Osteoblast (primary cell): ENCODE results near the gene CBX5. TPM values are rescaled to one million over a fixed set of nuclear protein-coding genes. Genes with fewer than 3 reads are reported as not detected.

Experiments used
- DNase-seq: peaks from one replicate; pipeline ENCODE4 v3.0.0; 2011; ENCODE audit warnings: low spot score, mixed read lengths; ENCODE audit not compliant: insufficient read length; ENCODE audit errors: missing footprints
- H2AFZ ChIP-seq: 2 replicates; pipeline ENCODE4 v1.6.0; 2011; ENCODE audit warnings: mild to moderate bottlenecking, low read length
- H3K27ac ChIP-seq: 2 replicates; pipeline ENCODE4 v1.5.1; 2011; ENCODE audit warnings: mild to moderate bottlenecking, low read depth, low read length, moderate library complexity
- H3K27me3 ChIP-seq: 2 replicates; pipeline ENCODE4 v1.6.0; 2012; ENCODE audit warnings: mild to moderate bottlenecking, control low read depth, inconsistent platforms, low read length, moderate library complexity; ENCODE audit not compliant: insufficient read depth
- H3K36me3 ChIP-seq: 2 replicates; pipeline ENCODE4 v1.5.1; 2011; ENCODE audit warnings: mild to moderate bottlenecking, low read length, control low read depth, moderate library complexity; ENCODE audit not compliant: insufficient read depth
- H3K4me1 ChIP-seq: 2 replicates; pipeline ENCODE4 v1.5.1; 2011; ENCODE audit warnings: mild to moderate bottlenecking, low read length, control low read depth, moderate library complexity; ENCODE audit not compliant: insufficient read depth
- H3K4me2 ChIP-seq: 2 replicates; pipeline ENCODE4 v1.6.0; 2011; ENCODE audit warnings: mild to moderate bottlenecking, low read length; ENCODE audit not compliant: insufficient read depth
- H3K4me3 ChIP-seq: fragments of 200-600 bp; sonication (generic); 3 replicates; pipeline ENCODE4 v1.5.1; 2012; ENCODE audit warnings: mild to moderate bottlenecking, low read length, inconsistent platforms; ENCODE audit not compliant: insufficient read depth
- H3K79me2 ChIP-seq: 2 replicates; pipeline ENCODE4 v1.6.0; 2012; ENCODE audit warnings: mild to moderate bottlenecking, low read length, control low read depth, inconsistent platforms; ENCODE audit not compliant: insufficient read depth
- H3K9me3 ChIP-seq: 2 replicates; pipeline ENCODE4 v1.5.1; 2011; ENCODE audit warnings: low read depth, low read length, control low read depth
- H4K20me1 ChIP-seq: 2 replicates; pipeline ENCODE4 v1.6.0; 2012; ENCODE audit warnings: mild to moderate bottlenecking, low read length, control low read depth; ENCODE audit not compliant: insufficient read depth
- total RNA-seq: library from RNA; depleted of rRNA; stranded (reverse); fragments of >200 nt; gene quantifications from 2 replicates; pipeline ENCODE4 v1.2.3, GENCODE V29; 2012
- TF ChIP-seq, protein P1 (sequence below): IDR thresholded peaks from 2 replicates; pipeline ENCODE4 v1.5.1; 2011; ENCODE audit warnings: mild to moderate bottlenecking, low read depth, low read length, moderate library complexity; ENCODE audit errors: extremely low read depth

Gene CBX5
- total RNA-seq, 1 donor = 37.6 TPM

- Histone ChIP-seq H3K27me3 (no peaks in the 10 kb centered on the region), H3K4me2 (no peak overlapping the region), H3K4me3 (no peak overlapping the region), H2AFZ (no peak overlapping the region), H3K27ac (no peak overlapping the region), H3K9me3 (no peaks in the 10 kb centered on the region), H3K79me2 (peaks cover 70% of the 10 kb centered on the region), H3K4me1 (peaks cover 25% of the 10 kb centered on the region), H3K36me3 (no peaks in the 10 kb centered on the region), H4K20me1 (no peaks in the 10 kb centered on the region)
- TF ChIP-seq, protein P1, sequence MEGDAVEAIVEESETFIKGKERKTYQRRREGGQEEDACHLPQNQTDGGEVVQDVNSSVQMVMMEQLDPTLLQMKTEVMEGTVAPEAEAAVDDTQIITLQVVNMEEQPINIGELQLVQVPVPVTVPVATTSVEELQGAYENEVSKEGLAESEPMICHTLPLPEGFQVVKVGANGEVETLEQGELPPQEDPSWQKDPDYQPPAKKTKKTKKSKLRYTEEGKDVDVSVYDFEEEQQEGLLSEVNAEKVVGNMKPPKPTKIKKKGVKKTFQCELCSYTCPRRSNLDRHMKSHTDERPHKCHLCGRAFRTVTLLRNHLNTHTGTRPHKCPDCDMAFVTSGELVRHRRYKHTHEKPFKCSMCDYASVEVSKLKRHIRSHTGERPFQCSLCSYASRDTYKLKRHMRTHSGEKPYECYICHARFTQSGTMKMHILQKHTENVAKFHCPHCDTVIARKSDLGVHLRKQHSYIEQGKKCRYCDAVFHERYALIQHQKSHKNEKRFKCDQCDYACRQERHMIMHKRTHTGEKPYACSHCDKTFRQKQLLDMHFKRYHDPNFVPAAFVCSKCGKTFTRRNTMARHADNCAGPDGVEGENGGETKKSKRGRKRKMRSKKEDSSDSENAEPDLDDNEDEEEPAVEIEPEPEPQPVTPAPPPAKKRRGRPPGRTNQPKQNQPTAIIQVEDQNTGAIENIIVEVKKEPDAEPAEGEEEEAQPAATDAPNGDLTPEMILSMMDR = no peak
- no peak for DNase-seq
Observed at GRCh38 chr12:54265364-54265812, 14.5 kb downstream of the CBX5 start.

- DNase-seq = peak; percentile 64
- TF ChIP-seq, protein P1 = no peak
Observed at GRCh38 chr12:54262403-54262925, 17.5 kb downstream of the CBX5 start.

GRCh38 chr12:54261815-54262402 is 18.0 kb downstream of the CBX5 start:
- Histone ChIP-seq H3K4me3 (no peak overlapping the region), H3K79me2 (peaks cover 63% of the 10 kb centered on the region), H3K27me3 (no peaks in the 10 kb centered on the region), H3K27ac (peak overlapping the region; percentile 76), H3K4me2 (peak overlapping the region; percentile 31), H3K9me3 (no peaks in the 10 kb centered on the region), H2AFZ (no peak overlapping the region), H3K4me1 (peaks cover 58% of the 10 kb centered on the region), H3K36me3 (peaks cover 4% of the 10 kb centered on the region), H4K20me1 (no peaks in the 10 kb centered on the region)
- TF ChIP-seq, protein P1 = no peak
- peak; percentile 51 for DNase-seq

More at GRCh38 chr12:54262403-54262925, 17.5 kb downstream of the CBX5 start:
- Histone ChIP-seq H3K27me3 (no peaks in the 10 kb centered on the region), H3K79me2 (peaks cover 62% of the 10 kb centered on the region), H2AFZ (no peak overlapping the region), H3K4me3 (no peak overlapping the region), H3K4me2 (peak overlapping the region; percentile 31), H3K4me1 (peaks cover 54% of the 10 kb centered on the region), H3K27ac (peak overlapping the region; percentile 76), H4K20me1 (no peaks in the 10 kb centered on the region), H3K9me3 (no peaks in the 10 kb centered on the region), H3K36me3 (no peaks in the 10 kb centered on the region)

DNA sequence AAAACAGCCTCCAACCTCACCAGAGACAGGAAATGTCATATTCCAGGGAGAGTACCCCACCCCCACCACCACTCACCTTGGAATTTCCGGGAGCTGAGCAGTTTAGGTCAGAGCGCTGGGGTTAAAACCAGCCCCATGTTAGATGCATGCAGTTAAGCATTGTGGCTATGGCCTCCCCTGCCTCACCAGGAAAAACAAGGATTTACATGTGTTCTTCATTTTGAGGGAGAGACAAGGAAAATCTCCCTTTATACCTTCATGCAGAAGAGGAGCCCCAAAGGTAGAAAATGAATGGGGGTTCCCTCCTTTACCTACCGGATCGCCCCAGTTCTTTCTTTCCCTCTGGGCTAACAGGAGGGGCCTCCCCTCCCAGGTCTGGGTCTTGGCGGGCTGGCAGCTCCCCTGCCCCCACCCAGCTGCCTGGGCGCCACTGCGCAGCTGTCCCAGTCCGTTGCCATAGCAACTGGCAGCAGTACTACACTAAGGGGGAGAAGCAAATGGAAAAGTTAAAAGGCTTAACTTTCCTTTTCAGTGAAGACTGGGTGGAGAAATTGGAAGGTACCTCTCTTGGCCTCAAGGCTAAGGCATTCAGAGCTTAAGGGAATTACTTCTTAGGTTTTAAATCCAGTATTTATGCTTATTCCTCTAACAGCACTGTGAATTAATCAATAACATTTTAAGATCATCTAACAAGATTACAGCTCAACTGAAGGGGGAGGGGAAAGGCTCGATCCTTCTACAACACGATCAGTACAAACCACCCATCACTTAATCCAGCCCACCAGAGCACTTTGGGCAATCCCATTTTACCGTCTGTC is 20.5 kb downstream of the CBX5 start:
- Histone ChIP-seq H2AFZ (peak overlapping the region; percentile 60), H3K27ac (peak overlapping the region; percentile 95), H4K20me1 (no peaks in the 10 kb centered on the region), H3K79me2 (peaks cover 63% of the 10 kb centered on the region), H3K27me3 (no peaks in the 10 kb centered on the region), H3K4me3 (peak overlapping the region; percentile 69), H3K9me3 (no peaks in the 10 kb centered on the region), H3K4me2 (peak overlapping the region; percentile 90), H3K4me1 (peaks cover 58% of the 10 kb centered on the region), H3K36me3 (peaks cover 23% of the 10 kb centered on the region)
- DNase-seq = peak; percentile 87
- TF ChIP-seq, protein P1 = no peak
